Measurements from ENCODE around the gene EIF4E2.

- TF ChIP-seq CTCF (IDR thresholded peaks at IDR 0.05; ENCODE audit: low read depth, low read length) (no peak), EZH2phosphoT487 (IDR thresholded peaks at IDR 0.05; ENCODE audit: low read depth) (no peak)
These were observed 9.9 kb upstream of the EIF4E2 start for GRCh38 chr2:232540441-232541041.

Data from OCI-LY3 (cell line).